OCI-LY1 (cell line): ENCODE results near the gene PLIN4.

Source experiments
- EZH2 ChIP-seq: fragments of 200-600 bp; sonication (generic), shearing (Covaris generic); IDR thresholded peaks from 2 replicates; pipeline ENCODE4 v1.8.0; 2017; ENCODE audit warnings: borderline replicate concordance, mixed run types, mild to moderate bottlenecking, antibody characterized with exemption, low read length, moderate library complexity, mixed read lengths
- TF ChIP-seq, protein P1 (sequence below): fragments of 200-600 bp; sonication (generic), shearing (Covaris generic); IDR thresholded peaks from 2 replicates; pipeline ENCODE4 v1.5.1; 2017; ENCODE audit warnings: mild to moderate bottlenecking, antibody characterized with exemption, low read length, moderate library complexity, mixed read lengths

DNA sequence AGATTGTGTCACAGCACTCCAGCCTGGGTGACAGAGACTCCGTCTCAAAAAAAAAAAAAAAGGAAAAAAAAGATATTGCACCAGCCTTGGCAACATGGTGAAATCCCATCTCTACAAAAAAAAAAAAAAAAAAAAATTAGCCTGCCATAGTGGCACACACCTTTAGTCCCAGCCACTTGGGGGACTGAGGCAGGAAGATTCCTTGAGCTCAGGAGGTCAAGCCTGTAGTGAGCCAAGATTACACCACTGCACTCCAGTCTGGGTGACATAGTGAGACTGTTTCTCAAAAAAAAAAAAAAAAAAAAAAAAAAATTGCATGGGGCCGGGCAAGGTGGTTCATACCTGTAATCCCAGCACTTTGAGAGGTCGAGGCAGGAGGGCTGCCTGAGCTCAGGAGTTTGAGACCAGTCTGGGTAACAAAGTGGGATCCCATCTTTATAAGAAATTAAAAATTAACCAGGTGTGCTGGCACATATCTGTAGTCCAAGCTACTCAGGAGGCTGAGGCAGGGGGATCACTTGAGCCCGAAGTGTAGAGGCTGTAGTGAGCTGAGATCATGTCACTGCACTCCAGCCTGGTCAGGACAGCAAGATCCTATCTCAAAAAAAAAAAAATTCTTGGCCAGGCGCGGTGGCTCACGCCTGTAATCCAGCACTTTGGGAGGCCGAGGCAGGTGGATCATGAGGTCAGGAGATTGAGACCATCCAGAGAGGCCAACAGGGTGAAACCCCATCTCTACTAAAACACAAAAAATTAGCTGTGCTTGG lies 53.3 kb downstream of the PLIN4 start:
- TF ChIP-seq, protein P1, sequence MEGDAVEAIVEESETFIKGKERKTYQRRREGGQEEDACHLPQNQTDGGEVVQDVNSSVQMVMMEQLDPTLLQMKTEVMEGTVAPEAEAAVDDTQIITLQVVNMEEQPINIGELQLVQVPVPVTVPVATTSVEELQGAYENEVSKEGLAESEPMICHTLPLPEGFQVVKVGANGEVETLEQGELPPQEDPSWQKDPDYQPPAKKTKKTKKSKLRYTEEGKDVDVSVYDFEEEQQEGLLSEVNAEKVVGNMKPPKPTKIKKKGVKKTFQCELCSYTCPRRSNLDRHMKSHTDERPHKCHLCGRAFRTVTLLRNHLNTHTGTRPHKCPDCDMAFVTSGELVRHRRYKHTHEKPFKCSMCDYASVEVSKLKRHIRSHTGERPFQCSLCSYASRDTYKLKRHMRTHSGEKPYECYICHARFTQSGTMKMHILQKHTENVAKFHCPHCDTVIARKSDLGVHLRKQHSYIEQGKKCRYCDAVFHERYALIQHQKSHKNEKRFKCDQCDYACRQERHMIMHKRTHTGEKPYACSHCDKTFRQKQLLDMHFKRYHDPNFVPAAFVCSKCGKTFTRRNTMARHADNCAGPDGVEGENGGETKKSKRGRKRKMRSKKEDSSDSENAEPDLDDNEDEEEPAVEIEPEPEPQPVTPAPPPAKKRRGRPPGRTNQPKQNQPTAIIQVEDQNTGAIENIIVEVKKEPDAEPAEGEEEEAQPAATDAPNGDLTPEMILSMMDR = no peak
- TF ChIP-seq EZH2 = no peak
